Esophagus muscularis mucosa (tissue), 3 donors: Measurements from ENCODE around the gene UBTFL1.
"Not testable (repeated sequence)": the region's sequence is repeated elsewhere in the genome, so short reads cannot be mapped to it uniquely, and the experiment has no call there.

Experiments
- CTCF ChIP-seq, 3 experiments: fragments of 200-600 bp in 2 of 3; fragments of 450-650 bp in 1 of 3; sonication (generic) in 2 of 3; IDR thresholded peaks; one replicate each; pipeline ENCODE4 v1.5.1; 2017 to 2019; ENCODE audit warnings: antibody characterized with exemption in 3 of 3, mild to moderate bottlenecking in 2 of 3, moderate library complexity in 1 of 3
- POLR2A ChIP-seq: fragments of 450-650 bp; IDR thresholded peaks from one replicate; pipeline ENCODE4 v1.6.1; 2017; ENCODE audit warnings: antibody characterized with exemption, moderate library complexity, mild to moderate bottlenecking, low read depth
- POLR2AphosphoS5 ChIP-seq, 2 donors: sonication (generic); formaldehyde crosslinking; IDR thresholded peaks; one replicate each; pipeline ENCODE4 v1.6.1; 2017; ENCODE audit warnings: antibody characterized with exemption in 2 of 2

GRCh38 chr11:90098261-90098660, 12.5 kb downstream of the UBTFL1 start:
- not testable (repeated sequence) for TF ChIP-seq CTCF (IDR thresholded peaks at IDR 0.05); POLR2A; POLR2AphosphoS5 (IDR thresholded peaks at IDR 0.05)
